Activated naive CD8-positive, alpha-beta T cell (primary cell): ENCODE results near the gene GPLD1.
"Not testable (repeated sequence)": the region's sequence is repeated elsewhere in the genome, so short reads cannot be mapped to it uniquely, and the experiment has no call there.

ENCODE experiments used
- H3K27ac Mint-ChIP-seq: one replicate; pipeline ENCODE4 v1.8.0; 2021; ENCODE audit warnings: mixed read lengths
- H3K27me3 Mint-ChIP-seq: one replicate; pipeline ENCODE4 v1.8.0; 2021; ENCODE audit warnings: mixed read lengths
- H3K36me3 Mint-ChIP-seq: one replicate; pipeline ENCODE4 v1.8.0; 2021; ENCODE audit warnings: mixed read lengths
- H3K4me1 Mint-ChIP-seq: one replicate; pipeline ENCODE4 v1.8.0; 2021; ENCODE audit warnings: low read depth, mixed read lengths
- H3K4me3 Mint-ChIP-seq: one replicate; pipeline ENCODE4 v1.8.0; 2021; ENCODE audit warnings: mild to moderate bottlenecking, mixed read lengths
- H3K9me3 Mint-ChIP-seq: one replicate; pipeline ENCODE4 v1.8.0; 2021; ENCODE audit warnings: low read depth, mixed read lengths

GPLD1 gene

GRCh38 chr6:24426729-24427446 lies 62.5 kb downstream of the GPLD1 start:
- Mint-ChIP-seq H3K4me3 (no peak overlapping the region), H3K4me1 (no peaks in the 10 kb centered on the region), H3K9me3 (no peaks in the 10 kb centered on the region), H3K27ac (peak overlapping the region; percentile 30), H3K36me3 (no peaks in the 10 kb centered on the region), H3K27me3 (no peaks in the 10 kb centered on the region)

DNA sequence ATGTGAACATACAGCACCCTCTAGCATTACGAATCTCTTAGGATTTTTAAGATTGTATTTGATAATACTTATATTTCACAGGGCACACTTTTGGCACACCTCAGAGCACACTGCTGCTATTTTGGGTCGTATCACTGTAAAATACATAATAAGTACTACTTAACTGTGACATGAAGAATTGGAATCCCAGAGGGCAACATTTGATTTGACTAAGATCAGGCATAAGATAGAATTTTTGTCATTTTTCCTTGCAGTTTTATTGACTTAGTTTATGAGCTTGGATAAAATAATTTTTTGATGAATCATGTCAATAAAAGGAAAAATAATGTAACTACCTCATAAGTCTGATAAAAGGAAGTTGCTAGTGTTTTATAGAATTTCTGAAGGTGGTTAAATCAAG lies 64.3 kb downstream of the GPLD1 start:
- H3K36me3 Mint-ChIP-seq, result peaks cover under 1% of the 10 kb centered on the region
- no peak overlapping the region for H3K4me3 Mint-ChIP-seq
- H3K27me3 Mint-ChIP-seq, result no peaks in the 10 kb centered on the region
- H3K9me3 Mint-ChIP-seq, result no peaks in the 10 kb centered on the region
- H3K4me1 Mint-ChIP-seq, result no peaks in the 10 kb centered on the region
- H3K27ac Mint-ChIP-seq, result no peak overlapping the region

GRCh38 chr6:24419526-24419925 lies 69.9 kb downstream of the GPLD1 start:
- Mint-ChIP-seq H3K27me3 (no peaks in the 10 kb centered on the region), H3K36me3 (peaks cover 6% of the 10 kb centered on the region), H3K27ac (no peak overlapping the region), H3K4me1 (no peaks in the 10 kb centered on the region), H3K4me3 (no peak overlapping the region), H3K9me3 (no peaks in the 10 kb centered on the region)

- H3K9me3 Mint-ChIP-seq, result no peaks in the 10 kb centered on the region
- H3K4me1 Mint-ChIP-seq, result peaks cover 2% of the 10 kb centered on the region
- no peak overlapping the region for H3K27ac Mint-ChIP-seq
- H3K4me3 Mint-ChIP-seq, result no peak overlapping the region
- no peaks in the 10 kb centered on the region for H3K27me3 Mint-ChIP-seq
- H3K36me3 Mint-ChIP-seq, result peaks cover 14% of the 10 kb centered on the region
Measured at GRCh38 chr6:24415753-24416152, 73.6 kb downstream of the GPLD1 start.

- not testable (repeated sequence) for H3K9me3 Mint-ChIP-seq, H3K27me3 Mint-ChIP-seq, H3K4me3 Mint-ChIP-seq, H3K4me1 Mint-ChIP-seq, H3K27ac Mint-ChIP-seq
- peaks cover 12% of the 10 kb centered on the region for H3K36me3 Mint-ChIP-seq
Measured at GRCh38 chr6:24414531-24414930, 74.8 kb downstream of the GPLD1 start.

- no peaks in the 10 kb centered on the region for H3K9me3 Mint-ChIP-seq
- peaks cover 10% of the 10 kb centered on the region for H3K36me3 Mint-ChIP-seq
- peaks cover 6% of the 10 kb centered on the region for H3K4me1 Mint-ChIP-seq
- no peak overlapping the region for H3K4me3 Mint-ChIP-seq
- H3K27ac Mint-ChIP-seq, result no peak overlapping the region
- no peaks in the 10 kb centered on the region for H3K27me3 Mint-ChIP-seq
Measured at GRCh38 chr6:24412294-24412693, 77.1 kb downstream of the GPLD1 start.

DNA sequence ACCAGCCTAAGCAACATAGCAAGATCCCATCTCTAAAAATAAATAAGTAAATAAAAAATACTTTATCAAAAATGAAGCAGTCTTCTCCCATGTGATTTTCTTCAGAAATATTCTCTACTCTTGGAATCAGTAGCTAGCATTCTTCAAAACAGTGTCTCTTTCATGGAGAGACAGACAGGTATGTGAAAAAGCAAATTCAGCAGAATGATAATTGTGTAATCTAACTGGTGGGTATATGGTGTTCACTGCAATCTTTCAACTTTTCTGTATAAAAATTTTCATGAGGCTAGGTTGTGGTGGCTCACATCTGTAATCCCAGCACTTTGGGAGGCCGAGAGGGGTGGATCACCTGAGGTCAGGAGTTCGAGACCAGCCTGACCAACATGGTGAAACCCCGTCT lies 78.8 kb downstream of the GPLD1 start:
- H3K27me3 Mint-ChIP-seq, result no peaks in the 10 kb centered on the region
- peaks cover 6% of the 10 kb centered on the region for H3K4me1 Mint-ChIP-seq
- no peak overlapping the region for H3K27ac Mint-ChIP-seq
- peaks cover 10% of the 10 kb centered on the region for H3K36me3 Mint-ChIP-seq
- H3K4me3 Mint-ChIP-seq, result no peak overlapping the region
- H3K9me3 Mint-ChIP-seq, result no peaks in the 10 kb centered on the region

- Mint-ChIP-seq H3K9me3 (no peaks in the 10 kb centered on the region), H3K27ac (peak overlapping the region; percentile 12), H3K4me3 (no peak overlapping the region), H3K4me1 (peaks cover 18% of the 10 kb centered on the region), H3K27me3 (no peaks in the 10 kb centered on the region), H3K36me3 (peaks cover 8% of the 10 kb centered on the region)
Measured at GRCh38 chr6:24408719-24409410, 80.5 kb downstream of the GPLD1 start.

DNA sequence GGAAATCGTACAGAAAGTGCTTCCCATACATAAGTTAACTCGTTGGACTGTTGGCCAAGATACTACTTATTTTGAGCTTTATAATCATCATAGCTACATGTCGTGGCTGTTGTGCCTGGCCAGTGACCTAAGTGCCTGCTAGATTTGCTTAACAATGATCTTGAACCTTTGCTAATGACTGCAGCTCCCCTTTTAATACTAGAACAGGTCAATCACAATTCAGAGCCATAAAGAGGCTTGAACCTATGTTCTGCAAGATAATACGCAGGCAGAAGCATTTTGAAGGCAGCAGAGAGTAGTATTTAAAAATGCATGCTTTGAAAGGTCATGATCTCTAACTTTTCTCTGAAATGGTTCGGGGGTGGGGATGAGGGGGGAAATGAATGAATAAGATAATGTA lies 84.1 kb downstream of the GPLD1 start:
- H3K9me3 Mint-ChIP-seq, result no peaks in the 10 kb centered on the region
- H3K4me1 Mint-ChIP-seq, result peaks cover 23% of the 10 kb centered on the region
- peaks cover 4% of the 10 kb centered on the region for H3K27me3 Mint-ChIP-seq
- no peak overlapping the region for H3K4me3 Mint-ChIP-seq
- no peaks in the 10 kb centered on the region for H3K36me3 Mint-ChIP-seq
- H3K27ac Mint-ChIP-seq, result no peak overlapping the region

DNA sequence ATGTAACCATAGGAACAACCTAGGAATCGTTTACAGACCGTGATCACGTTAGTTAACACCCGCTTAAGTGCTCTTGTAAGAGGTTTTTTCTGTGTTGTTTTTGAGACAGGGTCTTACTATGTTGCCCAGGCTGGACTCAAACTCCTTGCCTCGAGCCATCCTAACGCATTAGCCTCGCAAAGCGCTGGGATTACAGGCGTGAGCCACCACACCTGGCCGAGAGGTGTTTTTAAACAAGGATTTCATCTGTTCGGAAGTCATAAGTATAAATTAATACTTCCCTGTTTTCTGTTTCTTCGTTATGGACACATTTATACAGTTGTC lies 85.9 kb downstream of the GPLD1 start:
- Mint-ChIP-seq H3K4me1 (peaks cover 21% of the 10 kb centered on the region), H3K9me3 (no peaks in the 10 kb centered on the region), H3K4me3 (peak overlapping the region; percentile 99), H3K27me3 (peaks cover 14% of the 10 kb centered on the region), H3K27ac (peak overlapping the region; percentile 87), H3K36me3 (no peaks in the 10 kb centered on the region)

DNA sequence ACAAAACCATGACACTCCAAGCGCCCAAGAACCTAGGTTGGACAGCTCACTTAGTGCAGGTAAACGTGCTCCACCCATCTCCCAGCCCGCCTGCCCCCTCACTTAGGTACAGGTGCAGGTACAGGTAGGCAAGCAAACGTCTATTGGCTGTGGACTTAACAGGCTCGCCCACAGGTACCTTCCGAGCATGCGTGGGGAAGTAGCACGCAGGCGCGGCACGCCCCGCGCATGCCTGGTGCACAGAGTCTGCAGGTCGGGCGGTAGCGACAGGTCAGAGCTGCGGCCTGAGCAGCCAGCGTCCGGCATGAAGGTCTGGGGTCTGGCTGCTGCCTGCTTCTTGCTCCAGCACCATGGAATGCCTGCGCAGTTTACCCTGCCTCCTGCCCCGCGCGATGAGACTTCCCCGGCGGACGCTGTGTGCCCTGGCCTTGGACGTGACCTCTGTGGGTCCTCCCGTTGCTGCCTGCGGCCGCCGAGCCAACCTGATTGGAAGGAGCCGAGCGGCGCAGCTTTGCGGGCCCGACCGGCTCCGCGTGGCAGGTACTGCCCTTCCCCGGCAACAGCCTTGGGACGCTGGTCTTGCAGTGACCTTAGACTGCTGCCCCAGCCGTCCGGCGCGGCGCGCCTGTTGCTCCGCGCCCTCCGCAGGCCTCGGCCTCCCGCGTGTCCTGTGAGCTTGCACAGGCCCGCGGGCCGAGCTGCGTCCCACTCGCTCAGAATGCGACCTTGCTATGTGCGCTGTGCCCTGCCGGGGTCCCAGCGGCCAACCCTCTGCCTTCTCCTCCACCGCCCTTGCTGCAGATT lies 86.5 kb downstream of the GPLD1 start, which contains the start of gene MRS2:
MRS2 (plus strand) TSS at position 240 of the 804 bp plus-strand sequence; CDS start at position 351, 111 bp downstream.
- Mint-ChIP-seq H3K9me3 (no peaks in the 10 kb centered on the region), H3K27ac (peak within 1 kb of the TSS; percentile 87), H3K4me3 (peak within 1 kb of the TSS; percentile 99), H3K36me3 (no peaks in the 10 kb centered on the region), H3K27me3 (peaks cover 16% of the 10 kb centered on the region), H3K4me1 (peaks cover 21% of the 10 kb centered on the region)

- no peaks in the 10 kb centered on the region for H3K9me3 Mint-ChIP-seq
- H3K27ac Mint-ChIP-seq, result no peak overlapping the region
- H3K27me3 Mint-ChIP-seq, result peaks cover 27% of the 10 kb centered on the region
- peaks cover 21% of the 10 kb centered on the region for H3K4me1 Mint-ChIP-seq
- H3K4me3 Mint-ChIP-seq, result no peak overlapping the region
- H3K36me3 Mint-ChIP-seq, result peaks cover 4% of the 10 kb centered on the region
Measured at GRCh38 chr6:24401458-24401857, 87.9 kb downstream of the GPLD1 start.

DNA sequence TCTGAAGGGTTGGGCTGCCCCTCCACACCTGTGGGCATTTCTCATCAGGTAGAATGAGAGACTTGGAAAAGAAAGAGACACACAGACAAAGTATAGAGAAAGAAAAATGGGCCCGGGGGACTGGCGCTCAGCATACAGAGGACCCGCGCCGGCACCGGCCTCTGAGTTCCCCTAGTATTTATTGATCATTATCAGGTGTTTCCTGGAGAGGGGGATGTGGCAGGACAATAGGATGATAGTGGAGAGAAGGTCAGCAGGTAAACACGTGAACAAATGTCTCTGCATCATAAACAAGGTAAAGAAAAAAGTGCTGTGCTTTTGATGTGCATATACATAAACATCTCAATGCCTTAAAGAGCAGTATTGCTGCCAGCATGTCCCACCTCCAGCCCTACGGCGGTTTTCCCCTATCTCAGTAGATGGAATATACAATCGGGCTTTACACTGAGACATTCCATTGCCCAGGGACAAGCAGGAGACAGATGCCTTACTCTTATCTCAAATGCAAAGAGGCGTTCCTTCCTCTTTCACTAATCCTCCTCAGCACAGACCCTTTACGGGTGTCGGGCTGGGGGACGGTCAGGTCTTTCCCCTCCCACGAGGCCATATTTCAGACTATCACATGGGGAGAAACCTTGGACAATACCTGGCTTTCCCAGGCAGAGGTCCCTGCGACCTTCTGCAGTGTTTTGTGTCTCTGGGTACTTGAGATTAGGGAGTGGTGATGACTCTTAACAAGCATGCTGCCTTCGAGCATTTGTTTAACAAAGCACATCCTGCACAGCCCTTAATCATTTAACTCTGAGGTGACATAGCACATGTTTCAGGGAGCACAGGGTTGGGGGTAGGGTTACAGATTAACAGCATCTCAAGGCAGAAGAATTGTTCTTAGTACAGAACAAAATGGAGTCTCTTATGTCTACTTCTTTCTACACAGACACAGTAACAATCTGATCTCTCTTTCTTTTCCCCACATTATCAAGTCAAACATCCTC lies 89.0 kb downstream of the GPLD1 start:
- H3K9me3 Mint-ChIP-seq, H3K4me3 Mint-ChIP-seq, H3K36me3 Mint-ChIP-seq, H3K27ac Mint-ChIP-seq: not testable (repeated sequence)
- Mint-ChIP-seq H3K27me3 (peaks cover 32% of the 10 kb centered on the region), H3K4me1 (peaks cover 20% of the 10 kb centered on the region)

GRCh38 chr6:24397631-24398030 lies 91.7 kb downstream of the GPLD1 start:
- peaks cover 2% of the 10 kb centered on the region for H3K4me1 Mint-ChIP-seq
- H3K27me3 Mint-ChIP-seq, result peaks cover 32% of the 10 kb centered on the region
- H3K36me3 Mint-ChIP-seq, result peaks cover 4% of the 10 kb centered on the region
- H3K9me3 Mint-ChIP-seq, result no peaks in the 10 kb centered on the region
- no peak overlapping the region for H3K27ac Mint-ChIP-seq
- H3K4me3 Mint-ChIP-seq, result no peak overlapping the region
